ENCODE data around the gene STXBP6.

Gene STXBP6

GRCh38 chr14:24957814-24958213 lies 92.1 kb downstream of the STXBP6 start:
- Histone ChIP-seq H3K4me1 (ENCODE audit: control insufficient read depth, insufficient read depth, low read length) (peaks cover 8% of the 10 kb centered on the region), H3K36me3 (ENCODE audit: control insufficient read depth, insufficient read depth, low read length) (no peaks in the 10 kb centered on the region), H3K9me3 (ENCODE audit: control insufficient read depth, low read length) (no peaks in the 10 kb centered on the region), H3K9ac (ENCODE audit: low read length) (no peak overlapping the region), H3K27me3 (ENCODE audit: control insufficient read depth, insufficient read depth, low read length) (no peaks in the 10 kb centered on the region), H3K4me3 (ENCODE audit: low read length) (no peak overlapping the region)

- Histone ChIP-seq H3K4me3 (ENCODE audit: low read length) (no peak overlapping the region), H3K9me3 (ENCODE audit: control insufficient read depth, low read length) (no peaks in the 10 kb centered on the region), H3K27me3 (ENCODE audit: control insufficient read depth, insufficient read depth, low read length) (no peaks in the 10 kb centered on the region), H3K4me1 (ENCODE audit: control insufficient read depth, insufficient read depth, low read length) (peaks cover 8% of the 10 kb centered on the region), H3K36me3 (ENCODE audit: control insufficient read depth, insufficient read depth, low read length) (no peaks in the 10 kb centered on the region), H3K9ac (ENCODE audit: low read length) (no peak overlapping the region)
These were observed 93.8 kb downstream of the STXBP6 start for GRCh38 chr14:24956104-24956503.

DNA sequence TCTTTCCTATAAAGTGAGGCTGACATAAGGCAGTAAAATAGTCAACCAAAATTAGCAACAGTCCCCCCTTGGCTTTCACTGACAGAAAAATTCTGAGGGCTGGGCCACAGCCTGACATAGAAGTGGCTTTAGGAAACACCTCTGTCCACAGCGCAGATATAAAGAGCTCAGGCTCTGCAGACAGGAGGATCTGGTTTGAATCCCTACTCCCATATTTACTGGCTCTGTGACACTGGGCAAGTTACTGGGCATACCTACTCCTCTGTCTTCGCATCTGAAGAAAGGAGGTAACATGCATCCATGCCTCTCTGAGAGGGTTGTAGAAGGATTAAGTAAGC lies 95.3 kb downstream of the STXBP6 start:
- Histone ChIP-seq H3K4me1 (ENCODE audit: control insufficient read depth, insufficient read depth, low read length) (peaks cover 4% of the 10 kb centered on the region), H3K9me3 (ENCODE audit: control insufficient read depth, low read length) (no peaks in the 10 kb centered on the region), H3K27me3 (ENCODE audit: control insufficient read depth, insufficient read depth, low read length) (no peaks in the 10 kb centered on the region), H3K9ac (ENCODE audit: low read length) (no peak overlapping the region), H3K36me3 (ENCODE audit: control insufficient read depth, insufficient read depth, low read length) (no peaks in the 10 kb centered on the region), H3K4me3 (ENCODE audit: low read length) (no peak overlapping the region)

- H3K36me3 ChIP-seq (ENCODE audit: control insufficient read depth, insufficient read depth, low read length) = no peaks in the 10 kb centered on the region
- no peaks in the 10 kb centered on the region for H3K9me3 ChIP-seq (ENCODE audit: control insufficient read depth, low read length)
- no peak overlapping the region for H3K4me3 ChIP-seq (ENCODE audit: low read length)
- H3K27me3 ChIP-seq (ENCODE audit: control insufficient read depth, insufficient read depth, low read length) = no peaks in the 10 kb centered on the region
- H3K9ac ChIP-seq (ENCODE audit: low read length) = no peak overlapping the region
- peaks cover 3% of the 10 kb centered on the region for H3K4me1 ChIP-seq (ENCODE audit: control insufficient read depth, insufficient read depth, low read length)
These were observed 95.8 kb downstream of the STXBP6 start for GRCh38 chr14:24954037-24954699.

- no peak overlapping the region for H3K9ac ChIP-seq (ENCODE audit: low read length)
- H3K4me1 ChIP-seq (ENCODE audit: control insufficient read depth, insufficient read depth, low read length) = no peaks in the 10 kb centered on the region
- no peaks in the 10 kb centered on the region for H3K27me3 ChIP-seq (ENCODE audit: control insufficient read depth, insufficient read depth, low read length)
- no peaks in the 10 kb centered on the region for H3K9me3 ChIP-seq (ENCODE audit: control insufficient read depth, low read length)
- H3K36me3 ChIP-seq (ENCODE audit: control insufficient read depth, insufficient read depth, low read length) = no peaks in the 10 kb centered on the region
- H3K4me3 ChIP-seq (ENCODE audit: low read length) = no peak overlapping the region
These were observed 96.9 kb downstream of the STXBP6 start for GRCh38 chr14:24952851-24953666.

DNA sequence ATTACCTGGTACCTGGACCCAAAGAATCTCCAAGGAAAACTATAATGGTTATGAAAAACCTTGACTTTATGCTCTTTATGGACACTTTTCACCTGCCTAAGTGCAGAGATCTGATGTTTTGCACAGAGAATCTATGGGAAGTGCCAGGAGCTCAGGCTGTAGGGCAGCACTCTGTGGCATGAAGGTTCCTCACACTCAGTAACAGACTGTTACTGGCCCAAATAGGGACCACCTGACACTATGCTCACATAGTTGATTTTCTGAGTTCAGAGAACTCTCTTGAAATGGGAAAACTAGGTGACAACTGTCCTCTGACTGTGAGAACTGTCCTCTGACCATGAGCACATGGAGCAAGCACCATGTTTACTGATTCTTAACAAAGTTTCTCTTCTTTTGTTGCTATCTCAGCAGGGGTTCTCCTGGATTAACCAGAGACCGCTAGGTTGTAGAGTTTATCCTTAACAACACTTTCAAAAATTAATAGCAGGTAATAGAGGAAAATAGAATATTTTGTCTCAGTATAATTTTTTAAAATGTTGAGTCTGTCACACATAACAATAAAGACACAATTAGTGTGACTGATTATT lies 101.6 kb downstream of the STXBP6 start:
- no peak overlapping the region for H3K9ac ChIP-seq (ENCODE audit: low read length)
- H3K4me1 ChIP-seq (ENCODE audit: control insufficient read depth, insufficient read depth, low read length) = peaks cover 6% of the 10 kb centered on the region
- H3K4me3 ChIP-seq (ENCODE audit: low read length) = no peak overlapping the region
- no peaks in the 10 kb centered on the region for H3K9me3 ChIP-seq (ENCODE audit: control insufficient read depth, low read length)
- H3K27me3 ChIP-seq (ENCODE audit: control insufficient read depth, insufficient read depth, low read length) = no peaks in the 10 kb centered on the region
- H3K36me3 ChIP-seq (ENCODE audit: control insufficient read depth, insufficient read depth, low read length) = no peaks in the 10 kb centered on the region

GRCh38 chr14:24947131-24947530 lies 102.8 kb downstream of the STXBP6 start:
- Histone ChIP-seq H3K9me3 (ENCODE audit: control insufficient read depth, low read length) (no peaks in the 10 kb centered on the region), H3K36me3 (ENCODE audit: control insufficient read depth, insufficient read depth, low read length) (no peaks in the 10 kb centered on the region), H3K4me3 (ENCODE audit: low read length) (no peak overlapping the region), H3K27me3 (ENCODE audit: control insufficient read depth, insufficient read depth, low read length) (no peaks in the 10 kb centered on the region), H3K4me1 (ENCODE audit: control insufficient read depth, insufficient read depth, low read length) (peaks cover 6% of the 10 kb centered on the region), H3K9ac (ENCODE audit: low read length) (no peak overlapping the region)

DNA sequence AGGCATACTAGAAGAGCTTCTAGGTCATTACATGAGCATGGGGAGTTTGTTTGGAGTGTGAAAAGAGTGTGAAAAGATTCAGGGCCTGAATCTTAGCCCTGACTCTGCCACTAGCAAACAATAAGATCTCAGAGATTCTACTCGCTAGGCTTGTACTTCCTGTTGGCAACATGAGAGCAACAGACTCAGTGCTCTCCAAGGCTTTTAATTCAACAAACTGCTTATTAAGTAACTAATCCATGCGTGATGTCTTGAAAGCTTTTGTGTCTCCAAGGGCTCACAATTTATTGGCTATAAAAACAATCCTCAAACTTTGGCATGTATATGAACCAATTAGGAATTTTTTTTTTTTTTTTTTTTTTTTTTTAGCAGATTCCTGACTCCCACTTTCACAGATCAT lies 105.1 kb downstream of the STXBP6 start:
- Histone ChIP-seq H3K9ac (ENCODE audit: low read length) (no peak overlapping the region), H3K4me3 (ENCODE audit: low read length) (no peak overlapping the region), H3K27me3 (ENCODE audit: control insufficient read depth, insufficient read depth, low read length) (no peaks in the 10 kb centered on the region), H3K36me3 (ENCODE audit: control insufficient read depth, insufficient read depth, low read length) (no peaks in the 10 kb centered on the region), H3K4me1 (ENCODE audit: control insufficient read depth, insufficient read depth, low read length) (peaks cover 6% of the 10 kb centered on the region), H3K9me3 (ENCODE audit: control insufficient read depth, low read length) (no peaks in the 10 kb centered on the region)

- no peaks in the 10 kb centered on the region for H3K9me3 ChIP-seq (ENCODE audit: control insufficient read depth, low read length)
- H3K9ac ChIP-seq (ENCODE audit: low read length) = no peak overlapping the region
- H3K27me3 ChIP-seq (ENCODE audit: control insufficient read depth, insufficient read depth, low read length) = no peaks in the 10 kb centered on the region
- H3K4me1 ChIP-seq (ENCODE audit: control insufficient read depth, insufficient read depth, low read length) = peaks cover 6% of the 10 kb centered on the region
- H3K4me3 ChIP-seq (ENCODE audit: low read length) = no peak overlapping the region
- no peaks in the 10 kb centered on the region for H3K36me3 ChIP-seq (ENCODE audit: control insufficient read depth, insufficient read depth, low read length)
These were observed 106.9 kb downstream of the STXBP6 start for GRCh38 chr14:24943024-24943423.

DNA sequence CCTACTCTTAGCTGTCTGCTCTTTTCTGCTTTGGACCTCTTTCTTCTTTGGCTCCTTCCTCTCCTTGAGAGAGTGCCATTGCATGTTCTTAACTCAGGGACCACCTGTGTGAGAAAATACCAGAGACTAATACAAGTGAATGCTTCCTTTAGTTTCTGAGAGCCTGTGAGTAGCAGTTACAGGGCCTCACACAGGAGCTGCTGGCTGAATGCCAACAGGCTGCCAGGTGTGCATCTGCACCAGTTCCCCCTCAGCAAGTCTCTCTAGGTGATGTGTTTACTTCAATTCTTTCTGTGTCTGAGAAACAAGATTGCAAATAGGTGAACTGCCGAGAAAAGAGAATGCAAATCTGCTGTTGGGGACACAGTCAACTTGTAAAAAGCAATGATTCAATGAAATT lies 108.2 kb downstream of the STXBP6 start:
- H3K4me1 ChIP-seq (ENCODE audit: control insufficient read depth, insufficient read depth, low read length) = peaks cover 6% of the 10 kb centered on the region
- H3K4me3 ChIP-seq (ENCODE audit: low read length) = no peak overlapping the region
- H3K27me3 ChIP-seq (ENCODE audit: control insufficient read depth, insufficient read depth, low read length) = no peaks in the 10 kb centered on the region
- H3K9me3 ChIP-seq (ENCODE audit: control insufficient read depth, low read length) = no peaks in the 10 kb centered on the region
- no peaks in the 10 kb centered on the region for H3K36me3 ChIP-seq (ENCODE audit: control insufficient read depth, insufficient read depth, low read length)
- H3K9ac ChIP-seq (ENCODE audit: low read length) = no peak overlapping the region

DNA sequence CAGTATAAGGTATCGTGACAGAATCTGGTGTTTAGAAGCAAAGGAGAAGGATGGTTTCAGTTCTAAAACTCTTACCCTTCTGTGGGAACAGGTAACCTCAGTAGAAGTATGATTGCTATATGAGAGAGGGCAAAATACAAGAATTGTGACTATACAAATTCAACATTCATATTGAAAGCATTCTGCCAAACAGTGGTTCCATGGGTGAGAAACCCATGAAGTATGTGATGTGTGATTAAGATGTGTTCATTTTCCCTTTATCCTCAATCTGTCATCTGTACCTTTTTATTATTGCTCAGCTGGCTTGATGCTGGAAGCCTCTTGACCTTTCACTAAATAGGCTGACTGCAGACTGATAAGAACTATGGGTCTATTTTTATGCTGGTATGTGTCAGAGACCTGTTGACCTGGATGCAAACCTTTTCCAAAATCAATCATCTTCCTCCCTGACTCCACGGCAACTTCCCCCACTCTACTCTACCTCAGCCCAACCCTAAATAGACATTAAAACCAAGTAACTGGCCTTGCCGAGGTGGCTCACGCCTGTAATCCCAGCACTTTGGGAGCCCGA lies 109.6 kb downstream of the STXBP6 start:
- Histone ChIP-seq H3K4me3 (ENCODE audit: low read length) (no peak overlapping the region), H3K4me1 (ENCODE audit: control insufficient read depth, insufficient read depth, low read length) (peaks cover 6% of the 10 kb centered on the region), H3K27me3 (ENCODE audit: control insufficient read depth, insufficient read depth, low read length) (no peaks in the 10 kb centered on the region), H3K9ac (ENCODE audit: low read length) (no peak overlapping the region), H3K36me3 (ENCODE audit: control insufficient read depth, insufficient read depth, low read length) (no peaks in the 10 kb centered on the region), H3K9me3 (ENCODE audit: control insufficient read depth, low read length) (no peaks in the 10 kb centered on the region)

GRCh38 chr14:24938593-24938992 lies 111.4 kb downstream of the STXBP6 start:
- Histone ChIP-seq H3K4me1 (ENCODE audit: control insufficient read depth, insufficient read depth, low read length) (no peaks in the 10 kb centered on the region), H3K4me3 (ENCODE audit: low read length) (no peak overlapping the region), H3K27me3 (ENCODE audit: control insufficient read depth, insufficient read depth, low read length) (no peaks in the 10 kb centered on the region), H3K36me3 (ENCODE audit: control insufficient read depth, insufficient read depth, low read length) (no peaks in the 10 kb centered on the region), H3K9me3 (ENCODE audit: control insufficient read depth, low read length) (no peaks in the 10 kb centered on the region), H3K9ac (ENCODE audit: low read length) (no peak overlapping the region)

Measured in mucosa of stomach (tissue), 1 donor.